Endothelial cell of umbilical vein (primary cell): ENCODE measurements around the gene GRIN3A. TPM values are rescaled to one million over a fixed set of nuclear protein-coding genes. Genes with fewer than 3 reads are reported as not detected.

ENCODE experiments used
- BruUV-seq: library from RNA; stranded (reverse); fragments of 400-500 nt; replicated peaks from 2 replicates; lab custom pipeline; 2021; lab: Mats Ljungman, UMichigan
- CTCF ChIA-PET: fragments of 300-600, 350-600 bp; sonication (Branson Sonifier 250); formaldehyde crosslinking; loops from one replicate; lab custom pipeline; 2021; ENCODE audit warnings: antibody characterized with exemption, inconsistent platforms; lab: Charles Lee
- POLR2A ChIA-PET: fragments of 300-600, 350-600 bp; sonication (Branson Sonifier 250); formaldehyde crosslinking; loops from one replicate; lab custom pipeline; 2021; ENCODE audit warnings: antibody characterized with exemption, inconsistent platforms; lab: Charles Lee
- DNase-seq: peaks from one replicate; pipeline ENCODE4 v3.0.0-alpha.2; 2011; ENCODE audit warnings: low read depth, low spot score
- FAIRE-seq: peaks from 2 replicates; lab custom pipeline; 2011; peaks lifted over from hg19 to GRCh38; lab: Jason Lieb, UNC
- H2AFZ ChIP-seq: 2 replicates; pipeline ENCODE4 v1.6.0; 2012; ENCODE audit warnings: low read depth, low read length, control low read depth, inconsistent platforms
- H3K27ac ChIP-seq: 2 replicates; pipeline ENCODE4 v1.5.1; 2011; ENCODE audit warnings: low read depth, mild to moderate bottlenecking, control low read depth, low read length, moderate library complexity; ENCODE audit not compliant: insufficient read depth
- H3K27me3 ChIP-seq, 2 experiments: 2 replicates each; pipeline versions ENCODE4 v1.6.0 to v1.6.1; 2011; ENCODE audit warnings: low read length in 2 of 2, mixed read lengths in 1 of 2; ENCODE audit not compliant: control insufficient read depth in 2 of 2, insufficient read depth in 2 of 2
- H3K36me3 ChIP-seq, 2 experiments: 2 replicates in 1 of 2; 3 replicates in 1 of 2; pipeline ENCODE4 v1.5.1; 2011; ENCODE audit warnings: low read length in 2 of 2, mild to moderate bottlenecking in 1 of 2, moderate library complexity in 1 of 2; ENCODE audit not compliant: control insufficient read depth in 2 of 2, insufficient read depth in 2 of 2; ENCODE audit errors: extremely low read depth in 1 of 2
- H3K4me1 ChIP-seq: 3 replicates; pipeline ENCODE4 v1.5.1; 2011; ENCODE audit warnings: mild to moderate bottlenecking, low read length; ENCODE audit not compliant: control insufficient read depth, insufficient read depth; ENCODE audit errors: extremely low read depth
- H3K4me2 ChIP-seq: 2 replicates; pipeline ENCODE4 v1.6.1; 2011; ENCODE audit warnings: low read length, control low read depth, mixed read lengths; ENCODE audit not compliant: insufficient read depth
- H3K4me3 ChIP-seq, 3 experiments: fragments of 200-600 bp in 1 of 3; sonication (generic), shearing (Covaris generic) in 1 of 3; replicated peaks in 1 of 3; 2 replicates each; pipeline ENCODE4 v1.5.1; 2011 to 2016; ENCODE audit warnings: control low read depth in 3 of 3, low read length in 3 of 3, mild to moderate bottlenecking in 2 of 3, inconsistent platforms in 1 of 3, low read depth in 1 of 3, moderate library complexity in 1 of 3; ENCODE audit not compliant: insufficient read depth in 1 of 3
- H3K79me2 ChIP-seq: 2 replicates; pipeline ENCODE4 v1.6.0; 2012; ENCODE audit warnings: low read length, inconsistent platforms; ENCODE audit not compliant: control insufficient read depth, insufficient read depth
- H3K9ac ChIP-seq: replicated peaks from 2 replicates; pipeline ENCODE3; 2011; ENCODE audit warnings: low read length, control low read depth; ENCODE audit not compliant: insufficient read depth; ENCODE audit errors: extremely low read depth
- H3K9me1 ChIP-seq: replicated peaks from 3 replicates; pipeline ENCODE4 v1.6.0; 2011; ENCODE audit warnings: mild to moderate bottlenecking, low read length; ENCODE audit not compliant: control insufficient read depth, insufficient read depth; ENCODE audit errors: extremely low read depth
- H3K9me3 ChIP-seq: replicated peaks from 2 replicates; pipeline ENCODE4 v1.5.1; 2012; ENCODE audit warnings: low read length, inconsistent platforms; ENCODE audit not compliant: control insufficient read depth, insufficient read depth
- H4K20me1 ChIP-seq: replicated peaks from 2 replicates; pipeline ENCODE3; 2011; ENCODE audit warnings: mild to moderate bottlenecking, low read length; ENCODE audit not compliant: control insufficient read depth, insufficient read depth; ENCODE audit errors: extremely low read depth
- CTCF ChIP-seq, 2 donors: IDR thresholded peaks; 1 replicate in 1 of 2; 2 replicates in 1 of 2; pipeline ENCODE4 v1.5.1; 2011; ENCODE audit warnings: low read length in 2 of 2, mild to moderate bottlenecking in 2 of 2, moderate library complexity in 2 of 2, control low read depth in 1 of 2, inconsistent platforms in 1 of 2, low read depth in 1 of 2; ENCODE audit not compliant: insufficient read depth in 1 of 2; ENCODE audit errors: extremely low read depth in 1 of 2
- EZH2 ChIP-seq: IDR thresholded peaks from 2 replicates; pipeline ENCODE4 v1.6.1; 2012; ENCODE audit warnings: borderline replicate concordance, low read depth, mild to moderate bottlenecking, moderate library complexity, low read length, inconsistent platforms; ENCODE audit not compliant: severe bottlenecking
- FOS ChIP-seq: IDR thresholded peaks from 2 replicates; pipeline ENCODE4 v1.6.1; 2011; ENCODE audit warnings: mild to moderate bottlenecking, low read length, moderate library complexity, borderline replicate concordance; ENCODE audit not compliant: insufficient read depth
- GATA2 ChIP-seq: IDR thresholded peaks from 2 replicates; pipeline ENCODE4 v1.7.0; 2011; ENCODE audit warnings: low read depth, mild to moderate bottlenecking, moderate library complexity, mixed read lengths, low read length; ENCODE audit not compliant: insufficient read length, insufficient read depth
- JUN ChIP-seq: IDR thresholded peaks from 2 replicates; pipeline ENCODE4 v1.6.1; 2011; ENCODE audit warnings: borderline replicate concordance, low read depth; ENCODE audit not compliant: insufficient read length, insufficient read depth
- MAX ChIP-seq: IDR thresholded peaks from 2 replicates; pipeline ENCODE4 v1.6.1; 2011; ENCODE audit not compliant: insufficient read depth, insufficient read length
- MYC ChIP-seq: IDR thresholded peaks from one replicate; pipeline ENCODE4 v1.6.1; 2011; ENCODE audit warnings: mild to moderate bottlenecking, low read depth, low read length
- POLR2A ChIP-seq: IDR thresholded peaks from 2 replicates; pipeline ENCODE4 v1.6.1; 2012; ENCODE audit warnings: low read depth, mild to moderate bottlenecking, control low read depth, low read length
- POLR2AphosphoS5 ChIP-seq: IDR thresholded peaks from 2 replicates; pipeline ENCODE4 v1.6.1; 2012; ENCODE audit warnings: low read depth, mild to moderate bottlenecking, control low read depth, low read length, moderate library complexity; ENCODE audit not compliant: insufficient read depth
- dilution Hi-C: fragments of 300-500 bp; cut with MboI; formaldehyde crosslinking; loops from one replicate; pipeline ENCODE4 v1.15.0; 2019; ENCODE audit warnings: low sequenced_read_pairs; ENCODE audit not compliant: extremely low pct_ligation_motif_present
- intact Hi-C: fragments of 100-400 bp; cut with micrococcal nuclease; formaldehyde crosslinking; loops from one replicate; pipeline ENCODE4 v1.10.0; 2022
- polyA plus RNA-seq, 4 experiments: library from polyadenylated mRNA; depleted of rRNA in 3 of 4; stranded (reverse) in 3 of 4; unstranded in 1 of 4; fragments of >200 nt; gene quantifications; 2 replicates each; pipeline versions ENCODE4 v1.2.1 to v1.2.3, GENCODE V29; 2011 to 2012; ENCODE audit warnings: missing spikeins in 1 of 4
- total RNA-seq: library from RNA; stranded (reverse); gene quantifications from 2 replicates; pipeline ENCODE4 v1.2.3, GENCODE V29; 2021

Gene GRIN3A
- total and polyA plus RNA-seq, 2 donors (not counting 3 experiments of a cell fraction or from before 2014, with no cell fraction given), result not detected

DNA sequence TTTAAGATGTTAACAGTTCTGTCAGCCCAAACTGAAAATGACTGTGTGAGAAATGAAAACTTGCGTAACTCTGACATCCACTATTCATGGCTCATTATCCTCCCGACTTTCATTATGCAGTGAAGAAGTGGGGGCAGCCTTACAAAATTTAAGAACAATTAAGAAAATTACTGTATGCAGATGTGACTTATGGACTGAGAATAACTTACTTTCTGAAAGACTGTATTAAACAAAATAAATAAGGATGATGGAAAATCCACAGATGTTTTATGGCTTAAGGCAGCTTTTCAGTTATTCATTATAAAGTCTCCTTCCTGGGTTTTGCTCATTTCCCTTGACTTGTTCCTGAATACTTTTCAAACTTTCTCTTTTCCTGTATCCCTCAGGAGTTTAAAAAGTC is 55.2 kb downstream of the GRIN3A start:
- DNase-seq (no peak), FAIRE-seq (no peak)
- Histone ChIP-seq H3K4me1 (no peaks in the 10 kb centered on the region), H4K20me1 (no peaks in the 10 kb centered on the region), H3K27ac (no peak overlapping the region), H3K36me3 (no peaks in the 10 kb centered on the region), H3K4me2 (no peak overlapping the region), H3K27me3 (no peaks in the 10 kb centered on the region), H3K4me3 (no peak overlapping the region), H3K79me2 (no peaks in the 10 kb centered on the region), H2AFZ (no peak overlapping the region), H3K9me3 (peaks cover 2% of the 10 kb centered on the region), H3K9me1 (no peaks in the 10 kb centered on the region), H3K9ac (no peak overlapping the region)
- TF ChIP-seq CTCF (IDR thresholded peaks at IDR 0.05; ENCODE audit: extremely low read depth in 1 of 2, insufficient read depth in 1 of 2, low read depth in 1 of 2, low read length in 2 of 2) (no peak), JUN (no peak), GATA2 (no peak), EZH2 (no peak), POLR2AphosphoS5 (no peak), POLR2A (no peak), FOS (no peak), MYC (no peak), MAX (no peak)
- dilution Hi-C loops, result no loop called here
- BruUV-seq, result no TSS peak
- ChIA-PET CTCF (no interaction called here), POLR2A (no interaction called here)
- intact Hi-C loops, result no loop called here
